Tibial artery (tissue), 4 donors: ENCODE measurements around the gene CDIPT.
"Not testable (repeated sequence)": the region's sequence is repeated elsewhere in the genome, so short reads cannot be mapped to it uniquely, and the experiment has no call there.

Experiments
- DNase-seq, 2 donors: peaks; one replicate each; pipeline ENCODE4 v3.0.0-alpha.2; 2019
- H3K27ac ChIP-seq, 2 donors: fragments of 200-600 bp; sonication (generic) in 1 of 2; 1 replicate in 1 of 2; 2 replicates in 1 of 2; pipeline ENCODE4 v1.5.1; 2018 to 2019; ENCODE audit warnings: mild to moderate bottlenecking in 1 of 2
- H3K27me3 ChIP-seq, 2 donors: fragments of 200-600 bp; sonication (generic) in 1 of 2; one replicate each; pipeline versions ENCODE4 v1.5.1 to v1.6.0; 2016 to 2019
- H3K36me3 ChIP-seq, 3 donors: fragments of 200-600 bp; sonication (generic) in 2 of 3; one replicate each; pipeline ENCODE4 v1.5.1; 2016 to 2019; ENCODE audit warnings: mild to moderate bottlenecking in 2 of 3
- H3K4me1 ChIP-seq, 4 donors: fragments of 200-600 bp; sonication (generic) in 2 of 4; 1 replicate in 3 of 4; 2 replicates in 1 of 4; pipeline ENCODE4 v1.5.1; 2016 to 2019
- H3K4me3 ChIP-seq, 2 donors: fragments of 200-600 bp; sonication (generic) in 1 of 2; 1 replicate in 1 of 2; 2 replicates in 1 of 2; pipeline ENCODE4 v1.5.1; 2018 to 2019; ENCODE audit warnings: mild to moderate bottlenecking in 2 of 2
- H3K9me3 ChIP-seq, 3 donors: fragments of 200-600 bp; sonication (generic) in 1 of 3; one replicate each; pipeline ENCODE4 v1.5.1; 2016 to 2019
- intact Hi-C: fragments of 100-400 bp; cut with DNase I; formaldehyde crosslinking; loops from one replicate; pipeline ENCODE4 v1.15.0; 2023; ENCODE audit warnings: low total_unique reads
- TF ChIP-seq, protein P1 (sequence below), 2 experiments: fragments of 200-600 bp in 1 of 2; fragments of 450-650 bp in 1 of 2; IDR thresholded peaks; one replicate each; pipeline ENCODE4 v1.5.1; 2017 to 2019; ENCODE audit warnings: antibody characterized with exemption in 2 of 2, mild to moderate bottlenecking in 1 of 2, moderate library complexity in 1 of 2

CDIPT gene

GRCh38 chr16:29862884-29863668 lies at the start of gene CDIPT:
Gene CDIPT (minus strand): TSS chr16:29863226. CDS start chr16:29862857, 369 bp downstream.
- H3K27me3 ChIP-seq: no peaks in the 10 kb centered on the region
- H3K36me3 ChIP-seq: peaks cover 16 to 32% (median 30%) of the 10 kb centered on the region in 3 donors
- H3K27ac ChIP-seq: peak within 1 kb of the TSS; percentile 74 to 89
- peak within 1 kb of the TSS; percentile 59 to 68 for H3K4me3 ChIP-seq
- peak; percentile 93 to 97 for DNase-seq
- peaks cover 0 to 33% (median 25%) of the 10 kb centered on the region in 4 donors for H3K4me1 ChIP-seq
- intact Hi-C loops: loop anchor here (5.0 kb wide), 2 partner anchors 36 to 144 kb away; no protein-coding TSS in a partner anchor
- TF ChIP-seq, protein P1, sequence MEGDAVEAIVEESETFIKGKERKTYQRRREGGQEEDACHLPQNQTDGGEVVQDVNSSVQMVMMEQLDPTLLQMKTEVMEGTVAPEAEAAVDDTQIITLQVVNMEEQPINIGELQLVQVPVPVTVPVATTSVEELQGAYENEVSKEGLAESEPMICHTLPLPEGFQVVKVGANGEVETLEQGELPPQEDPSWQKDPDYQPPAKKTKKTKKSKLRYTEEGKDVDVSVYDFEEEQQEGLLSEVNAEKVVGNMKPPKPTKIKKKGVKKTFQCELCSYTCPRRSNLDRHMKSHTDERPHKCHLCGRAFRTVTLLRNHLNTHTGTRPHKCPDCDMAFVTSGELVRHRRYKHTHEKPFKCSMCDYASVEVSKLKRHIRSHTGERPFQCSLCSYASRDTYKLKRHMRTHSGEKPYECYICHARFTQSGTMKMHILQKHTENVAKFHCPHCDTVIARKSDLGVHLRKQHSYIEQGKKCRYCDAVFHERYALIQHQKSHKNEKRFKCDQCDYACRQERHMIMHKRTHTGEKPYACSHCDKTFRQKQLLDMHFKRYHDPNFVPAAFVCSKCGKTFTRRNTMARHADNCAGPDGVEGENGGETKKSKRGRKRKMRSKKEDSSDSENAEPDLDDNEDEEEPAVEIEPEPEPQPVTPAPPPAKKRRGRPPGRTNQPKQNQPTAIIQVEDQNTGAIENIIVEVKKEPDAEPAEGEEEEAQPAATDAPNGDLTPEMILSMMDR (IDR thresholded peaks at IDR 0.05): peak; percentile 45 to 80
- no peaks in the 10 kb centered on the region for H3K9me3 ChIP-seq

- intact Hi-C loops: no loop called here
- H3K27me3 ChIP-seq: no peaks in the 10 kb centered on the region
- H3K27ac ChIP-seq: no peak overlapping the region
- H3K9me3 ChIP-seq: no peaks in the 10 kb centered on the region
- no peak overlapping the region for H3K4me3 ChIP-seq
- TF ChIP-seq, protein P1 (IDR thresholded peaks at IDR 0.05): no peak
- no peak for DNase-seq
- H3K36me3 ChIP-seq: peaks cover 0 to 25% (median 0%) of the 10 kb centered on the region in 3 donors
- H3K4me1 ChIP-seq: no peaks in the 10 kb centered on the region
These were observed 49.1 kb upstream of the CDIPT start for GRCh38 chr16:29912087-29912486.

- intact Hi-C loops: no loop called here
- Histone ChIP-seq H3K27me3 (no peaks in the 10 kb centered on the region), H3K4me3 (no peak overlapping the region), H3K27ac (no peak overlapping the region), H3K9me3 (no peaks in the 10 kb centered on the region), H3K36me3 (peaks cover 0 to 29% (median 0%) of the 10 kb centered on the region in 3 donors), H3K4me1 (no peaks in the 10 kb centered on the region)
- TF ChIP-seq, protein P1 (IDR thresholded peaks at IDR 0.05): no peak
- DNase-seq: peak in 1 of 2 donors; percentile 44
These were observed 48.6 kb upstream of the CDIPT start for GRCh38 chr16:29911676-29912010.

DNA sequence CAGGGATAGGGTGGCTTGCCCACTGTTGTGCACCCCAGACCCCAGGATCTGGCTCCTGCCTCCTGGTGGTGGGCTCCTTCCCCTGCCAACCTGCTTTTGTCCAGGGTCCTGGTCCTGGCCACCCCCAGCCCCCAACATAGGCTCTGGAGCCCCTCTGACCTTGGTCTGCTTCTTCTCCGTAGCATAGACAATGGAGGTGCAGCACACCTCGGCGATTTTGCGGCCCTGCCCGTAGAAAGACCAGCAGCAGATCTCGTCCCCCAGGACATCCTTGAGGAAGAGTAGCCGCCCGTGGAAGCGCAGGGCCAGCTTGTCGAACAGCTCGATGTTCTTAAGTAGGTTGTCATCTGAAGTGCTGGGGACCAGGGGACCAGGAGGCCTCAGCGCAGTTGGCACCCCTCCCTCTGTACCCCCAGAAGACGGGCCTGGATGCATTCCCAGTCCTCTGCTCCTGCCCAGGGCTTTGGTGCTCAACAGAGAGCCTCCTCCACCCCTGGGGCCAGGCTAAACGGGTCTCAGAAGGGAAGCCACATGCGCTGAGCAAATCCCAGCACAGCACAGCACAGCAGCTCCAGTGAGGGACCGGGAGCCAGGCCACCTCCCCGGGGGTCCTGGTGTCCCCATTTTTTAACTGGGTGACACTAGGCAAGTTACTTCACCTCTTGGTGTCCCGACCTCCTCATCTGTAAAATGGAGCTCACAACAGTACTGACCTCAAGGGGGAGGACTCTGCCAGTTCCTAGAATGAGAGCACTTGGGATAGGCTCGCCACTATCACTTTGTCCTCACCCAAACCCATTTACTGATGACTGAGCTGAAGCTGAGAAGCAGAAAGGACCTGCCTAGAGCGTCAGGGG lies 48.0 kb upstream of the CDIPT start:
- H3K9me3 ChIP-seq: no peaks in the 10 kb centered on the region
- H3K4me1 ChIP-seq: no peaks in the 10 kb centered on the region
- intact Hi-C loops: no loop called here
- H3K4me3 ChIP-seq: no peak overlapping the region
- peaks cover 0 to 35% (median 0%) of the 10 kb centered on the region in 3 donors for H3K36me3 ChIP-seq
- no peaks in the 10 kb centered on the region for H3K27me3 ChIP-seq
- H3K27ac ChIP-seq: no peak overlapping the region
- TF ChIP-seq, protein P1 (IDR thresholded peaks at IDR 0.05): no peak
- DNase-seq: peak in 1 of 2 donors; percentile 60

- H3K9me3 ChIP-seq, H3K4me1 ChIP-seq, H3K27me3 ChIP-seq, H3K27ac ChIP-seq, intact Hi-C loops, H3K4me3 ChIP-seq: not testable (repeated sequence)
- peak in 1 of 2 donors; percentile 23 for DNase-seq
- H3K36me3 ChIP-seq: peaks cover 0 to 35% (median 0%) of the 10 kb centered on the region in 3 donors
These were observed 46.8 kb upstream of the CDIPT start for GRCh38 chr16:29909851-29910250.

DNA sequence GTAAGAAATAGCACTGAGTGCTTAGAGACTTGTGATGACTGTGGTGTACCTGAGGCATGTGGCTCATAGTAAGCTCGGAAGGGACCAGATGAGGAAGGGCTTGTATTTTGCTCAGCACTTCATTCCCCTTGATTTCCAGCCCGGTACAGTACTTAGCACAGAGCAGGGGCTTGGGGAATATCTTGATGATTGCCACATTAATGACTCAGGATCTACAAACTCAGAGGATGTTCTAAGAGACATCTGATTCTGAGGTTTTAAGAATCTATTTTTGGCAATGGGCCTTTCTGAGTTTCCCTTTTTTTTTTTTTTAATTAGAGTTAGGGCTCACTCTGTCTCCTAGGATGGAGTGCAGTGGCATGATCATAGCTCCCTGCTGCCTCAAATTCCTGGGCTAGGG lies 46.4 kb upstream of the CDIPT start:
- peaks cover 0 to 31% (median 0%) of the 10 kb centered on the region in 3 donors for H3K36me3 ChIP-seq
- intact Hi-C loops: no loop called here
- DNase-seq: no peak

More for the DNA sequence above, 46.4 kb upstream of the CDIPT start:
- TF ChIP-seq, protein P1 (IDR thresholded peaks at IDR 0.05): no peak
- H3K27me3 ChIP-seq: no peaks in the 10 kb centered on the region
- no peaks in the 10 kb centered on the region for H3K9me3 ChIP-seq
- no peak overlapping the region for H3K27ac ChIP-seq
- no peak overlapping the region for H3K4me3 ChIP-seq
- no peaks in the 10 kb centered on the region for H3K4me1 ChIP-seq
